NCI-H748 treated with DMSO at 0.1 percent for 48 hours (cell line): Measurements from ENCODE around the gene ZNF275.
"Not testable (repeated sequence)": the region's sequence is repeated elsewhere in the genome, so short reads cannot be mapped to it uniquely, and the experiment has no call there.

Source experiments
- DNase-seq: peaks from one replicate; lab custom pipeline; 2025; lab: John Stamatoyannopoulos, UW

ZNF275 gene

GRCh38 chrX:153387987-153388721 lies 54.2 kb downstream of the ZNF275 start:
- no peak for DNase-seq

- no peak for DNase-seq
These were observed 54.9 kb downstream of the ZNF275 start for GRCh38 chrX:153388722-153389459.

- DNase-seq: not testable (repeated sequence)
These were observed 55.5 kb downstream of the ZNF275 start for GRCh38 chrX:153389460-153389768.

DNA sequence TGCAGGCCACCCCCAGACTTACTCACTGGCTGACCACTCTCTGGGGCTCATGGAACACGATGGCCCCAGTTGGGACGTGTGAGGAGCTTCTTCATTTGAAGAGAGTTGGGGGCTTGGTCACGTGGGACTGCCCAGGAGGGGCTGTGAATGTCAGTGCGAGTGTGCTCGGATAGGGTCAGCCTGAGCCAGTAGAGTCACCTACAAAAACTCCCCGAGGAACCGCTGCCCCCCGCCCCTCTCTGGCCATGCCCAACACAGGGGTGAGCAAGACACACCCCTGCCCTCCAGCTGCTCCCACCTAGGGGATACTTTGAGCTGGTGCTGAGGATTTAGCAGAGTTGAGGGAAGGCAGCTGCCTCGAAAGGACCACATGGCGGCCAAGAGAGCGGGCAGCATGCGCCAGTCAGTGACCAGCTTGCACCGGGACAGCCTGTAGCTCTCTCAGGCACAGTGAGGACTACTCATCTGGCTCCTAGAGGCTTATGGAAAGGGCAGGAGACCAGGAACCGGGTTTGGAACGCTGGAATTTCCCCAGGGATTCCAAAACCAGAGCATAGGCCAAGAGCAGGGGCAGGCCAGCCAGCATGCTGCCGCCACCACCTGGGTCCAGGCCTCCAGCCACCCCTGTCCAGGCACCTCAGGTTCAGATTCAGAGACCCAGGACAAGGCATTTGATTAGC lies 58.8 kb downstream of the ZNF275 start:
- DNase-seq: no peak

GRCh38 chrX:153394612-153395011 lies 60.7 kb downstream of the ZNF275 start:
- DNase-seq: no peak

DNA sequence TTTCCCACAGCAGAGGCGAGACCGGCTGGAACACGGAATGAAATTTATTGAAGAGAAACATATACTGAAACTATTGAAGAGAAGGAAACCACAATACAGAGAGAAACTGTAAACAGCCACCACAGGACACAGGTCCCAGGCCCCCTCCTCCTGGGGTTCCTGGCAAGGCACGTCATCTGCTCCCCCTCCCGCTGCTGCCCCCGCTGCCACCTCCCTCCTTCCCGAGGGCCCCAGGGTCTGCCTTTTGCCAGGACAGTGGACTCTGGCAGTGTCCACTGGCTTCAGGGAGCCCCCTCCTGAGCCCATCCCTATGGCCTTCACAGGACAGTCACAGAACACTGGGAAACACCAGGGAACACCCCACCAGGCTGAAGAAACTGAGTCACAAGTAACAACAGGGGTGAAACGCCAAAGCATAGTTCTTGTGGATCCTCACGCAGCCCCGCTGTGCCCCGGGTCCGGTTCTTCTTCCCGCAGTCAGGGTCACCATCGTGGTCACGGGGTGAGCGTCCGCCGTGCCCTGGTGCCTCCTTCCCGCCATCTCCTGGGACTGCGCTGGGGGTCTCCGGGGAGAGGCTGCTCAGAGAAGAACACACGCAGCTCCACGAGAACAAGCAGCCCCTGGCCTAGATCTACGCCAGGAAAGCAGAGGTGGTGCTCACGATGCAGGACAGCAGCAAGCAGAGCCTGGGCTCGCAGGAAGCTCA lies 61.8 kb downstream of the ZNF275 start:
- no peak for DNase-seq

DNA sequence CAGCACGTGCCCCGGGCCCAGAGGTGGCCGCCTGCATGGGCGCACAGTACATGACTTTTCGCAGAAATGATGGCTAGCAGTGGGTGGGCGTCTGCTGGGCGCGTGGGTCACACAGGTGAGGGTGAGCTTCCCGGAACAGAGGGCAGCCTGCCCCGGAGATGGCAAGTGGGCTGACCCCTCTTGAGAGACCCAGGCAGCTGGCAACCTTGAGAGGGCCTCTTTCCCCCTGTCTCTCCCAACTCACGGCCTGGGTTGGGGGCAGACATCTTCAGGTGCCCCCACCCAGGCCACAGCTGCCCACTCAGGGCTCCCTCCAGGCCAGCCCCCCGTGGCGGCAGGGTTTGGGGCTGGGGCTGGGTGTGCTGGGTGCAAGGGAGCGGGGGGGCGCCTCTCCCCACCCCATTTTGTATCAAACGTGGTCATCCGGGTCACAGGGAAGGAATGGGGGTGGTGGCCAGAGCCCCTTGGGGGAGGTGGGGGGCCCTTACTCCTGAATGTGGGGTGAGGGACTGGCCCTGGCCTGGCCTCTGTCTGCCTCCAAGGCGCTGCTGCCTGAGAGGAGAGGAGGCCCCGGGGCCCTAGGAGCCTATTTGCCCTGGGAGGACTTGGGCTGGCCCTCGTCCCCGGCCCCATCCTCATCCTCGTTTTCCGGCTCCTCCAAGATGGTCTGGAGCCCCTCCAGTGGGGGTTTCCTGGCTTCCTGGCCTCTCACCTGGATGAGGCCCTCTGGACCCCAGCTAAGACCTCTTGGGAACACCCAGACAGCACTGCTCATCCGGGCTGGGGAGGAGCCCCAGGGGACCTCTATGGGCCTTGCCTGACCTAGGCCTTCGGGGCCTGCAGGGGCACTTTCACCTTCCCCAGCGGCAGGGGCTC lies 62.6 kb downstream of the ZNF275 start:
- no peak for DNase-seq

GRCh38 chrX:153397256-153397960 lies 63.5 kb downstream of the ZNF275 start:
- no peak for DNase-seq

- DNase-seq: no peak
These were observed 64.5 kb downstream of the ZNF275 start for GRCh38 chrX:153398275-153398960.

- DNase-seq: no peak
These were observed 66.5 kb downstream of the ZNF275 start for GRCh38 chrX:153400146-153401132.

DNA sequence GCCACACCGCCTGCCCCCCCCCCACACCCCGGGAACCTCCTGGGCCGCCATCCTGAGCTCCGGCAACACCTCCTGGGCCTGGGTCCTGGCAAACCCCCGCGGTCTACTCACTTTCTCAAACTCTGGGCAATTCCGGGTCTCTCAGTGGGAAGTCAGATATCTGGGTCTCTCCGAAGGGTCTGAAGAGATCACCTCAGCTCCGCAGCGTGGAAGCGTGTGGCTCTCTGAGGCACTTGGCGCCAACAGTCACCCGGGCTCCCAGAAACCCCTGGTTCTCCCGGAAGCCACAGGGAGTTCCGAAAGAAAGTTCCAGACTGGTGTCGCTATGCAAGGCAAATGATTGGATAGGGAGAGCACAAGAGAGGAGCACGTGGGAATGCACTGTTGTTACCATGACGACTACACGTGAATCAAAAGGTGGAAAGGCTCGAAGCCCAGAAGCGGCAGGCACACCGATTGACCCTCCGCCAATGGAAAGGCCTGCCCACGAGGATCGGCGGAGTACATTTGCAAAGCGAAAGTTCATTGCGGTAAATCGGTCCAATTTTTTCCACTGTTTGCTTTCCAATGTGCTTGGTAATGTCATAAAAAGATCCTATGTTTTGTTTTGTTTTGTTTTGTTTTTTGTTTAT lies 67.3 kb downstream of the ZNF275 start, which contains the start of gene PNMA6E:
PNMA6E (minus strand) TSS at position 218 of the 632 bp plus-strand sequence. CDS start 2,501 bp downstream, outside the sequence.
- DNase-seq: no peak
